ENCODE data around the gene MYH11.
"Not testable (repeated sequence)": the region's sequence is repeated elsewhere in the genome, so short reads cannot be mapped to it uniquely, and the experiment has no call there.

MYH11 gene

DNA sequence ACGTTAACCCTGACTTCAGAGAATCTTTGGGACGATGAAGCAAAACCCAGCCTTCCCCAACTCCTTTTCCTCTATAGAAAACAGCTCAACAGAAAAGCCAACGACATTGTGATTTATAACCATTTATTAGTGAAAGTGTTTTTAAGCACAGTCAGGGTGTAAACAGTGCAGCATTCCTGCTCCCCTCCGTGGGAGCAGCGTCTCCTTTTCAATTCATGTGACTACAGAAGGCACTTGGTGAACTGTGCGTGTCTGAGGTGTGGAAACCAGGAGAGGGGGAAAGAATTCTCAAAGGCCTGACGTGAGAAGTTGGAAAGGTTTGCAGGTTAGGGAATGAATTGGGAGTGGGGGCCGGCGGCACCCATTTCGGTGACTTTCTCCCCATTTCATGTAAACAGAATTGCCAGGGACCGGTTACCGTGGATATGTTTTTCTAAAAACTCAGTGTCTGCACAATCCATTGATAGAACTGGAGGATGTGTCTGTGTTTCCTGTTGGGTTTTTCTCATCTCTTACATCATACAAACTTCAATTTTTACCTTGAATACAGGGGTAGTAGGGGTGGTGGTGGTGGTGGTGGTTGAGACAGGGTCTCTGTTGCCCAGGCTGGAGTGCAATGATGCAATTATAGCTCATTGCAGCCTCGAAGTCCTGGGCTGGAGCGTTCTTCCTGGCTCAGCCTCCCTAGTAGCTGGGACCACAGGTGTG is 153.6 kb downstream of the MYH11 start:
- DNase-seq = no peak

DNA sequence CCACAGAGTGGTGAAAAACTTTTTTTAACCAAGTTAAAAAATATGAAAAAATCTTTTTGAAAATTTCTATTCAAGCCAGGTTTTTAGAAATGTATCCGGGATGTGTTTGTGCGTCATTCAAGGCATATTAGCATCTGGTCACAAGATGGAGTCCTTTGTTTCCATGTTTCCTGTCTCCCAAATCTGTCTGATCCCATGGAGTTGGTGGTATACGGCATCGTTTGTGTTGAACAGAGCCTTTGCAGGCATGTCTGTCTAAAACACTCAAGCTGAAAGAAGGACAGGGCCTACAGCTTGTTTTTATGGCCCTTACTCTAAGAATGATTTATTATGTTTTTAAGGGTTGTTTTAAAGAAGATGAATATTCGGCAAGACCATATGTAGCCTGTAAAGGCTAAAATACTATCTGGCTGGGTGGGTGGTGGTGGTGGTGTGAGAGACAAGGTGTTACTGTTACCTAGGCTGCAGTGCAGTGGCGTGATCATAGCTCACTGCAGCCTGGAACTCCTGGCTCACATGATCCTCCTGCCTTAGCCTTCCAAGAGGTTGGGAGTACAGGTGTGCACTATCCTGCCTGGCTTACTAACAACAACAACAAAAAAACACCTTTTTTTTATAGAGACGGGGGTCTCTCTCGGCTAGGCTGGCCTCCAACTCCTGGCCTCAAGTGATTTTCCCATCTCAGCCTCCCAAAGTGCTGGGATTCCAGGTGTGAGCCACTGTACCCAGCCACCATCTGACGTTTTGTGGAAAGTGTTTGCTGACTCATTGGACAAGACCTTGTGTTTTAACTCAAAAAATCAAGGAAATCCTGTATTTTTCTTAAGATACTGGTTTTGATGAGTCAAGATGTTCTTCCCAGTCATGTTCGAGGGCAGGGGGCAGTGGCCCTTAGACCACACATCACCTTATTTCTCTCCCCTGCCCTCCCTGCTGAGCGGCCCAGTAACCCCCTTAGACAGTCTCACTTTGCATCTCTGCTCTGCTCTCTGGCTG is 154.6 kb downstream of the MYH11 start:
- no peak for DNase-seq

DNA sequence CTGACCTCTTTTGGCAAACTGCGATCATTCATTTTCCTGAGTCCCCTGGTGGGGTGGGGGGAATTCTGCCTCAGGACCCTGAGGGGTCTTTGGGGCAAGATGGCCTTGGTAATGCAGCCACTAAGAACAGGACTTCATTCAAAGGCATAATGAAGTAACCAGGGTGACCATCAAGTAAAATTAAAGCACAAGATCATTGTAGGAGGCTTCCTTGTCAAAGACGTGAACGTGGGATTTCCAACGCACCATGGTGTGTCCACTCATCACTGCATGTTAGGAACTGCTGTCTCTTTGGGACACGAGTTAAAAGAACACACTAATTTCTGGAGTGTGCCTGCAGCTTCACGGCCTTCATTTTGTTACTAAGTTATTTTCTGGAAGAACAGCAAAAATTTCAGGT is 155.5 kb downstream of the MYH11 start:
- no peak for DNase-seq

DNA sequence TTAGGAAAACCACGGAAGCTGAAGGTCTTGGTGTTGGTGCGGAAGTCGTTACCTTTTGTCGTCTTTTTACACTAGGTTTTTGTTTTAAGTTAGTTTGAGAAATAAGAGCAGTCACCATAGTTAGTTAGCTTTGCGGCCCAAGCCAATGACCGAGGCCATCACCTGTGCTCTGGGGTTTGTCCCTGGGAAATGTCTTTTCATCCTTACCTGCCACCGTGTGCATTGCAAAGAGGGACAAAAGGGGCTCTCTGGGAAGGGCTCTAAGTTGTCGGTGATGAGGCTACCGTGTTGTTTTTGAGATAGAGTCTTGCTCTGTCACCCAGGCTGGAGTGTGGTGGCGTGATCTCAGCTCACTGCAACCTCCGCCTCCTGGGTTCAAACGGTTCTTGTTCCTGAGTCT is 157.0 kb downstream of the MYH11 start:
- no peak for DNase-seq

DNA sequence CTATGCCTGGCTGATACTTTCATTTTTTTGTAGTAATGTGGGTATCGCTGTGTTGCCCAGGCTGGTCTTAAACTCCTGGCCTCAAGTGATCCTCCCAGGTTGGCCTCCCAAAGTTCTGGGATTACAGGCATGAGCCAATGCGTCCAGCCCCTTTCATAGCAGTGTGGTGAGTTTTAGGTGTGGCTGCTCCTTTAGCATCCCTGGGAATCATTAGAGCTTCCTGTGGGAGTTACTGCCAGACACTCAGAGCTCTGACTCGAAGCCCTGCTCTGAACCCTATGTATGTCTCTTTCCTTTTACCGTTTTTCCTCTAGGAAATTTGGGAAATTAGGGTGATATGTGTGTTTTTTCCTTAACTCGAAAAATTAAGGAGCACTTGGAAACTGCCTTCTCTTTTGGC is 162.3 kb downstream of the MYH11 start:
- no peak for DNase-seq

DNA sequence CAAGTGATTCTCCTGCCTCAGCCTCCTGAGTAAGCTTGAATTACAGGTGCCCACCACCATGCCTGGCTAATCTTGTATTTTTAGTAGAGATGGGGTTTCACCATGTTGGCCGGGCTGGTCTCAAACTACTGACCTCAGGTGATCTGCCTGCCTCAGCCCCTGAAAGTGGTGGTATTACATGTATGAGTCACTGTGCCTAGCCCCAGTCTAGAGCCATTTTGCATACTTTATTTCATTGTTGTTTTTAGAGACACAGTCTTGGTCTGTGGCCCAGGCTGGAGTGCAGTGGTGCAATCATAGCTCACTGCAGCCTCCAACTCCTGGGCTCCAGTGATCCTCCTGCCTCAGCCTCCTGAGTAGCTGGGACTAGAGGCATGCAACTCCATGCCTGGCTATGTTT is 164.3 kb downstream of the MYH11 start:
- not testable (repeated sequence) for DNase-seq

DNA sequence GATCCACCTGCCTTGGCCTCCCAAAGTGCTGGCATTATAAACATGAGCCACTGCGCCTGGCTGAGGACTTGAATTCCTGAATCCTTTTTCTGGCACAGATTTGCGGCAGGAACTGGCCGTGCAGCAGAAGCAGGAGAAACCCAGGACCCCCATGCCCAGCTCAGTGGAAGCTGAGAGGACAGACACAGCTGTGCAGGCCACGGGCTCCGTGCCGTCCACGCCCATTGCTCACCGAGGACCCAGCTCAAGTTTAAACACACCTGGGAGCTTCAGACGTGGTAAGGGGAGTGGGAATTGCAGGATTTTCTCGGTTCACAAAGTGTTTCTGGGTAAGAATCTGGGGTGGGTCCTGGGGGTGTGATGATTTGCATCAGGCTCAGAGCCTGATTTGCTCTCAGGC is 165.8 kb downstream of the MYH11 start:
- no peak for DNase-seq

DNA sequence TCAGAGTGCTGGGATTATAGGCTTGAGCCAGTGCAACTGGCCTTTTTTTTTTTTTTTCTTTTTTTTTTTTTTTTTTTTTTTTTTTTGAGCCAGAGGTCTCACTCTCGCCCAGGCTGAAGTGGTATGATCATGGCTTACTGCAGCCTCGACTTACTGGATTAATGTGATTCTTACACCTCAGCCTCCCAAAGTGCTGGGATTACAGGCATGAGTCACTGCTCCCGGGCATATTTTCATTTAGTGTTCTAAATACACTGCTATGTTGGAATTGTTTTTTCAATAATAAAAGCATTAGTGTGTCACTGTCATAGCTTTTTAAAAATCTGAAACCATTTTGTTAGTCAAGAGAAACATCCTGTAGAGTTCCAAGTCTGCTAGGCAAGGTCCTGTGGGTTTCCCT is 166.5 kb downstream of the MYH11 start:
- no peak for DNase-seq

DNA sequence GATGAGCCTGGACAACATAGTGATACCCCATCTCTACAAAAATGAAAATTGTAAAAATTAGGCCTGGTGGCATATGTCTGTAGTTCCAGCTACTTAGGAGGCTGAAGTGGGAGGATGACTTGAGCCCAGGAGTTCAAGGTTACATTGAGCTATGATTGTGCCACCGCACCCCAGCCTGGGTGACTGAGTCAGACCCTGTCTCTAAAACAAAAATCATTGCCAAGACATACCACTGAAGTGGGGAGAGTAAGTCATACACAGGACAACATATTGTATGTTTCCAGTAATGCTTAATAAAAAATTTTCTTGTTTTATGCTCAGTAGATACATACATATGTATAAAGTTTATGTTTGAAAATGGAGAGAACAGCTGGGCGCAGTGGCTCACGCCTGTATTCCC is 167.5 kb downstream of the MYH11 start:
- no peak for DNase-seq

DNA sequence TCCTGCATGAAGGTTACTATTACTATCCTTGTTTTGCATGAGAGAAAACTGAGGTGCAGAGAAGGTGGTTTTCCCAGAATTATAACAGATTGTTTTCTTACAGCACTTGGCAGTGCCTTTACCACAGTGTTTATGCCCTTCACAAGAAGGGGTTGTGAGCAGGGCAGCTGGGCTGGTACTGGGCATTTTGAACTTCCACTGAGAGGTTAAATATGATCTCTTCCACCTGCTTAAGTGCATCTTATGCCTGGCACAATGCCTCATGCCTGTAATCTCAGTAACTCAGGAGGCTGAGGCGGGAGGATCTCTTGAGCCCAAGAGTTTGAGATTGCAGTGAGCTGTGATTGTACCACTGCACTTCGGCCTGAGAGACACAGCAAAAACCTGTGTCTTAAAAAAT is 170.5 kb downstream of the MYH11 start:
- no peak for DNase-seq

DNA sequence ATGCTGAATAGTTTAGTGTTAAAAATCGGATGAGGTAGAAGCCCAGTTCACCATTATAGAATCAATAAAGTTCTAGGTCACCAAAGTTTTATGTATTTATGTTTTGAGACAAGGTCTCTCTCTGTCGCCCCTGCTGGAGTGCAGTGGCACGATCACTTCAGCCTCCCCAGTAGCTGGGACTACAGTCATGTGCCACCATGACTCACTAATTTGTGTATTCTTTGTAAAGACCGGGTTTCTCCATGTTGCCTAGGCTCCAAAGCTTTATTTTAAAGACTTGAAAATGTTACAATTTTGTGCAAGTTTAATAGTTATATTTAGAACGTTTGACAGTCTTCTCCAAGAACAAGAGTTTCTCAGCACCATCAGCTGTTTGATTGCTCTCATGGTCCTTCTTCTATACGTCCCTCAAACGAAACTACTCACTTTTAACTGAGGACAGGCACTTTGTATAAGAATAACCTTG is 174.7 kb downstream of the MYH11 start:
- no peak for DNase-seq

DNA sequence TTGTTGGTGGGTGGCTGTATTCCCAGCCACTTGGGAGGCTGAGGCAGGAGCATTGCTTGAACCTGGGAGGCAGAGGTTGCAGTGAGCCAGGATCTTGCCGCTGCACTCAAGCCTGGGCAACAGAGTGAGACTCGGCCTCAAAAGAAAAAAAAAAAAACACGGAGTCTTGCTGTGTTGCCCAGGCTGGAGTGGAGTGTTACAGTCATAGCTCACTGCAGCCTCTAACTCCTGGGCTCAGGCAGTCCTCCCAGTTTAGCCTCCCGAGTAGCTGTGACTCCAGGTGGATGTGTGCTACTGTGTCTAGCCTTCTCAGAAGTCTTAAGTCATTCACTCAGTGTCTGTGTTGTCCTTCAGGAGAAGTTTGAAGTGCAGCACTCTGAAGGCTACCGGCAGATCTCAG is 179.4 kb downstream of the MYH11 start:
- DNase-seq = no peak

DNA sequence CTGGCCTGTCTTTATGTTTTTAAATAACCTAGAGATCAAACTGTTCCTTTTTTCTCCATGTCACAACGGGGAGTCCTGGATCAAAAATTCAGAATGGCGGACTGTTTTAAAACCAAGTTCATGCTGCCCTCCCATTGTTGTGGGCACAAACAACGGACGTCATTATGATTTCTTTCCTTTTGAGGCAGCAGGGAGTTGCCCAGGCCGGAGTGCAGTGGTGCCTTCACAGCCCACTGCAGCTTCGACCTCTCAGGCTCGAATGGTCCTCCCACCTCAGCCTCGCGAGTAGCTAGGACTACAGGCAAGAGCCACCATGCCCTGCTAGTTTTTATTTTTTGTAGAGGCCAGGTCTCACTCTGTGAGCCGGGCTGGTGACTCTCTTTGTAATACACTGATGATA is 180.3 kb downstream of the MYH11 start:
- DNase-seq = no peak

DNA sequence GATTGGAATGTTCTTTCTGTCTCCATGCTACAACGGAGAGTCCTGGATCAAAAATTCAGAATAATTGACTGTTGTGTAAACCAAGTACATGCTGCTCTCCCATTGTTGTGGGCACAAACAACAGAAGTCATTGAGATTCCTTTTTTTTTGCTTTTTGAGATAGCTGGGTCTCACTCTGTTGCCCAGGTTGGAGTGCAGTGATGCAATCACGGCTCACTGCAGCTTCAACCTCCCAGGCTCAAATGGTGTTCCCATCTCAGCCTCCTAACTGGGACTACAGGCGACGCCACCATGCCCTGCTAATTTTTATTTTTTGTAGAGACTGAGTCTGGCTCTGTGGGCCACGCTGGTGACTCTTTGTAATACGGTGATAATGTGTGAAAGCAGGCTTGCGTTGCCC is 182.3 kb downstream of the MYH11 start:
- no peak for DNase-seq

DNA sequence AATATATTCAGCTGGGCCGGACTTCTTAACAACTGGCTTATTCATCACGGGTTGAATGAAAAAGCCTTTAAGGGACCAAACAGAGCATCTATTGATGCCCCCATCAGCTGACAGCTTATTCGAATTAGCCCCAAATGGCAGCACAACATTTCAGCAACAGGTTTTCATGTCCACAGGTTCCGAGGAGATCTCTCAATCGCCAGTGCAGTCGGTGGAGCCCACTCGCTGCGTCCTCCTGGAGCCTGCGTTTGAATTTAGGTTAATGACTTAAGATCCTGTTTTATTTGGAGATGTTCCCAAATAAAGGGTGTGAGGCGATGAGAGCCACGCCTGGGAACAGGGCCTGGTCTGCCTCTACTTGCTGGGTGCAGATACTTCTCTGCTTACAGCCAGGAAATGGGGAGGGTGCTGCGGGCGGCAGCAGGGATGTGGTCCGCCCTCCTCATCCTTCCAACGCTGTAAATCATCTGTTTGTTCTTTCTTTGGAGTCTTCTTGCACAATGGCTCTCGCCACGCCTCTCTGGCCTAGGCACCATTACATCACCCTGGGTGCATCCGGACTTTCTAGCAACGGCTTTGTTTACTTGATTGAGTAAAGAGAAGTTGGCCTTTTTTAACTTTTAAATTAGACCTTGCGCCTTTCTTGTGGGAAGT is 184.2 kb downstream of the MYH11 start:
- no peak for DNase-seq

DNA sequence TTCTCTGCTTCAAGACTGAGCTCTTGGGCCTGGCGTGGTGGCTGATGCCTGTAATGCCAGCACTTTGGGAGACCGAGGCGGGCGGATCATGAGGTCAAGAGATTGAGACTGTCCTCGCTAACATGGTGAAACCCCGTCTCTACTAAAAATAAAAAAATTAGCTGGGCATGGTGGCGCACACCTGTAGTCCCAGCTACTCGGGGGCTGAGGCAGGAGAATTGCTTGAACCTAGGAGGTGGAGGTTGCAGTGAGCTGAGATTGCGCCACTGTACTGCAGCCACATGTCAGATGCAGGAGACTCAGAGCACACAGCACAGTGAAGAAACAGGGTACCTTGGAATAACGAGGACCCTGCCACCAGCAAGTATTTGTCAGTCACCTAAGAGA is 184.7 kb downstream of the MYH11 start:
- DNase-seq = not testable (repeated sequence)

DNA sequence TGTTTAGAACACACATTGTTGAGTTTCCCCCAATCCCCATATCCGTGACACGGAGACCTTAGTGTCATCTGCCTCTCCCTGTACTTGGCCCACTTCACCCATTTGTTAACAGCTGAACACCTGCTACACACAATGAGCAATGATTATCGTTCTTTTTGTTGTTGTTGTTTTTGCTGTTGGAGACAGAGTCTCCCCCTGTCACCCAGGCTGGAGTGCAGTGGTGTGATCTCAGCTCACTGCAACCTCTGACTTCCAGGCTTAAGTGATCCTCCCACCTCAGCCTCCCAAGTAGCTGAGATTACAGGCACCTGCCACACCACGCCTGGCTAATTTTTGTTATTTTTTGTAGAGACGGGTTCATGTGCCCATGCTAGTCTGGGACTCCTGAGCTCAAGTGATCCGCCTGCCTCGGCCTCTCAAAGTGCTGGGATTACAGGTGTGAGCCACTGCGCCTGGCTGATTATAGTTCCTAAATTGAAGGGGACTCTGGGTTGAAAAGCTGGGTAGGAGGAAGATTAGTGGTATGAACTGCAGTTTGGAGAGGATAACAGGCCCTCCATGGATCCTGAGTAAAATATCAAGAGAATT is 185.2 kb downstream of the MYH11 start:
- DNase-seq = no peak

DNA sequence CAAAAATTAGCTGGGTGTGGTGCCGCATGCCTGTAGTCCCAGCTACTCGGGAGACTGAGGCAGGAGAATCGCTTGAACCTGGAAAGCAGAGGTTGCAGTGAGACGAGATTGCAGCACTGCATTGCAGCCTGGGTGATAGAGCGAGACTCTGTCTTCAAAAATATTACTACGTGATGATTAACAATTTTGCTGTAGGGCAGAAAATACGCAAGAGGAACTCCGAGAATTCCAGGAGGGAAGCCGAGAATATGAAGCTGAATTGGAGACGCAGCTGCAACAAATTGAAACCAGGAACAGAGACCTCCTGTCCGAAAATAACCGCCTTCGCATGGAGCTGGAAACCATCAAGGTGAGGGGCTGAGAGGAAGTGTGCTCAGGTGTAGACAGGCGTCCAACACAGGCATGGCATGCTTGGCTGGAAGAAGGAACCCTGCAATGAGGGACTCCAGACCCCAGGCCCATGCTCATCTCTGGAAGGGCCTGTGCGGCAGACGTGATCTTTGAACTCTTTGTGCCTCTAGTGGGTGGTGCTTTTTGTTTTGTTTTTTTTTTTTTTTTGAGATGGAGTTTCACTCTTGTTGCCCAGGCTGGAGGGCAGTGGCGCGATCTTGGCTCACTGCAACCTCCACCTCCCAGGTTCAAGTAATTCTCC is 189.6 kb downstream of the MYH11 start:
- no peak for DNase-seq

DNA sequence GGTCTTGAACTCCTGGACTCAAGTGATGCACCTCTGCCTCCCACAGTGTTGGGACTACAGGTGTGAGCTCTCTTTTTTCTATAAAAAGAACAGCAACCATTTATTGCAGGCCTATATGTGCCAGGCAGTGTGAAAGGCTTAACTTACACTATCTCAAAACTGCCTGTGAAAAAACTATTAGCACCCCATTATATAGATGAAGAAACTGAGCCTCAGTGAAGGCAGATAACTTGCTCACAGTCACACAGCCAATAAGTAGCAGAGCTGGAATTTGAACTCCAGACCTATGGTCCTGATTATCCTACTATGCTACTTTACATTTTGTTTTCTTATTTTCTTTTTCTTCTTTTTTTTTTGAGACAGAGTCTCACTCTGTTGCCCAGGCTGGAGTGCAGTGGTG is 191.7 kb downstream of the MYH11 start:
- no peak for DNase-seq

DNA sequence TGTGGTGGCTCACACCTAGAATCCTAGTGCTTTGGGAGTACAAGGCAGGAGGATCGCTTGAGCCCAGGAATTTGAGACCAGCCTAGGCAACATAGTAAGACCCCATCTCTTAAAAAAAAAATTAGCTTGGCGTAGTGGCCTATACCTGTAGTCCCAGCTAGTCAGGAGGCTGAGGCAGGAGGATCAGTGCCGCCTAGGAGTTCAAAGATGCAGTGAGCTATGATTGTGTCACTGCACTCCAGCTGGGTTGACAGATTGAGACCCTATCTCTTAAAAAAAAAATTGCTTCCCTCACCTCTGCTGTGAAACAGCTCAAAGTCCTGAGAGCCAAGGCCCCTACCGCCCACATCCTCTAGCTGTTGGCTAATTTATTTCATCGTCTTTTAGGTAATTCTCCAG is 196.6 kb downstream of the MYH11 start:
- no peak for DNase-seq

DNA sequence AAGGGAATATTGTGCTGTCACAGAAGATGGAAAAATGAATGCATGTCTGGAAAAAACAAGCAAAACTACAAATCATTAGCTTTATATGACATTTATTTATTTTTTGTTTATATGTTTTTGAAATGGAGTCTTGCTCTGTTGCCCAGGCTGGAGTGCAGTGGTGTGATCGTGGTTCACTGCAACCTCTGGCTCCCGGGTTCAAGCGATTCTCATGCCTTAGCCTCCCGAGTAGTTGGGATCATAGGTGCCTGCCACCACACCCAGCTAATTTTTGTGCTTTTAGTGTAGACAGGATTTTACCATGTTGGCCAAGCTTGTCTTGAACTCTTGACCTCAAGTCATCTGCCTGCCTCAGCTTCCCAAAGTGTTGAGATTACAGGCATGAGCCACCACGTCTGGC is 198.3 kb downstream of the MYH11 start:
- no peak for DNase-seq

DNA sequence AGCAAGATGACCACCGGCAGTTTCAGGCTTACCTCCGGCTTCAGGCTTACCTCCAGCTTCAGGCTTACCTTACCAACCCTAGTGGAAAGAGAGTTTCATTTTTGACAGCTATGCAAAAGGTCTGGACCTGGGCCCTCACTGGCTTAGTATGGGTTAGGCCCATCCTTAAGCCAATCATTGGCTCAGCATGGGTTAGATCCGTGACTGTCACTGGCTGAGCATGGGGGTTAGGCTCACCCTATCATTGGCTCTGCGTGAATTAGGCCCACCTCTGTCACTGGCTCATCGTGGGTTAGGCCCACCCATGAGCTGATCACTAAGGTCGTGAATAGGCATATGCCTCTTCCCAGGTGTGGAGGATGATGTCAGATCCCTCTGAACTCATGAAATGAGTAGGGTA is 198.7 kb downstream of the MYH11 start:
- DNase-seq = no peak

DNA sequence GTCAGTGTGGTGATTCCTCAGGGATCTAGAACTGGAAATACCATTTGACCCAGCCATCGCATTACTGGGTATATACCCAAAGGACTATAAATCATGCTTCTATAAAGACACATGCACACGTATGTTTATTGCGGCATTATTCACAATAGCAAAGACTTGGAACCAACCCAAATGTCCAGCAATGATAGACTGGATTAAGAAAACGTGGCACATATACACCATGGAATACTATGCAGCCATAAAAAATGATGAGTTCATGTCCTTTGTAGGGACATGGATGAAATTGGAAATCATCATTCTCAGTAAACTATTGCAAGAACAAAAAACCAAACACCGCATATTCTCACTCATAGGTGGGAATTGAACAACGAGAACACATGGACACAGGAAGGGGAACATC is 201.3 kb downstream of the MYH11 start:
- DNase-seq = not testable (repeated sequence)

Measured in NCI-H1048 (cell line).